ENCODE results near the gene MME.

The MME gene

GRCh38 chr3:155233213-155233612 is 153.1 kb downstream of the MME start:
- DNase-seq (ENCODE audit: low read depth), result peak; percentile 60
- TF ChIP-seq CTCF (IDR thresholded peaks at IDR 0.05; ENCODE audit: insufficient read depth, low read depth, low read length, missing control alignments), result no peak
- no peak overlapping the region for H3K4me3 ChIP-seq (ENCODE audit: low read length)
